AG10803 (cell line): ENCODE results near the gene CALN1.

ENCODE experiments used
- DNase-seq: peaks from one replicate; pipeline ENCODE4 v3.0.0; 2010; ENCODE audit warnings: low read depth
- H3K4me3 ChIP-seq: 2 replicates; pipeline ENCODE4 v1.5.1; 2011; ENCODE audit warnings: mild to moderate bottlenecking, low read length, control low read depth
- CTCF ChIP-seq: conservative IDR thresholded peaks from 2 replicates; pipeline ENCODE4 v1.5.1; 2011; ENCODE audit warnings: mild to moderate bottlenecking, low read length, control low read depth, inconsistent platforms

The CALN1 gene

GRCh38 chr7:72409638-72410015 is 2.5 kb downstream of the CALN1 start:
- H3K4me3 ChIP-seq, result no peak overlapping the region
- no peak for DNase-seq
- TF ChIP-seq CTCF, result no peak

GRCh38 chr7:72408966-72409637 is 3.0 kb downstream of the CALN1 start:
- no peak for DNase-seq
- no peak for TF ChIP-seq CTCF
- no peak overlapping the region for H3K4me3 ChIP-seq

GRCh38 chr7:72406820-72407403 is 5.2 kb downstream of the CALN1 start:
- no peak for DNase-seq
- H3K4me3 ChIP-seq, result no peak overlapping the region
- TF ChIP-seq CTCF, result no peak

GRCh38 chr7:72405871-72406270 is 6.3 kb downstream of the CALN1 start:
- no peak for TF ChIP-seq CTCF
- DNase-seq, result no peak
- H3K4me3 ChIP-seq, result no peak overlapping the region

- no peak for DNase-seq
- no peak for TF ChIP-seq CTCF
- H3K4me3 ChIP-seq, result no peak overlapping the region
Observed at GRCh38 chr7:72405418-72405817, 6.7 kb downstream of the CALN1 start.

- H3K4me3 ChIP-seq, result no peak overlapping the region
- no peak for DNase-seq
- TF ChIP-seq CTCF, result no peak
Observed at GRCh38 chr7:72404743-72405142, 7.4 kb downstream of the CALN1 start.

- no peak overlapping the region for H3K4me3 ChIP-seq
- no peak for TF ChIP-seq CTCF
- no peak for DNase-seq
Observed at GRCh38 chr7:72403458-72404076, 8.6 kb downstream of the CALN1 start.
